GM18868 (cell line): Measurements from ENCODE around the gene DEPDC1B.
"Not testable (repeated sequence)": the region's sequence is repeated elsewhere in the genome, so short reads cannot be mapped to it uniquely, and the experiment has no call there.

ENCODE experiments used
- ATAC-seq: cut with Tn5 transposase; IDR thresholded peaks from one replicate; pipeline ENCODE4 v1.9.1; 2021; ENCODE audit warnings: mild to moderate bottlenecking, moderate library complexity; ENCODE audit not compliant: unreplicated experiment

DEPDC1B gene

GRCh38 chr5:60699609-60700415 is at the start of gene DEPDC1B:
Gene DEPDC1B, minus strand, starts transcription at chr5:60700166. Its CDS starts 73 bp downstream, at chr5:60700093.
- peak; percentile 94 for ATAC-seq

- no peak for ATAC-seq
Measured at GRCh38 chr5:60744682-60745081, 44.7 kb upstream of the DEPDC1B start.

GRCh38 chr5:60743511-60744314 is 43.7 kb upstream of the DEPDC1B start:
- ATAC-seq = no peak

- no peak for ATAC-seq
Measured at GRCh38 chr5:60740322-60740721, 40.4 kb upstream of the DEPDC1B start.

GRCh38 chr5:60738933-60739332 is 39.0 kb upstream of the DEPDC1B start:
- peak; percentile 8 for ATAC-seq

- peak; percentile 93 for ATAC-seq
Measured at GRCh38 chr5:60738461-60738860, 38.5 kb upstream of the DEPDC1B start.

- ATAC-seq = not testable (repeated sequence)
Measured at GRCh38 chr5:60730858-60731257, 30.9 kb upstream of the DEPDC1B start.

GRCh38 chr5:60727033-60727679 is 27.2 kb upstream of the DEPDC1B start:
- no peak for ATAC-seq

GRCh38 chr5:60724126-60724525 is 24.2 kb upstream of the DEPDC1B start:
- no peak for ATAC-seq

- ATAC-seq = no peak
Measured at GRCh38 chr5:60722416-60722815, 22.4 kb upstream of the DEPDC1B start.

- ATAC-seq = no peak
Measured at GRCh38 chr5:60719329-60719728, 19.4 kb upstream of the DEPDC1B start.

- no peak for ATAC-seq
Measured at GRCh38 chr5:60718166-60718892, 18.4 kb upstream of the DEPDC1B start.

- not testable (repeated sequence) for ATAC-seq
Measured at GRCh38 chr5:60715201-60715928, 15.4 kb upstream of the DEPDC1B start.

- no peak for ATAC-seq
Measured at GRCh38 chr5:60712950-60713349, 13.0 kb upstream of the DEPDC1B start.

GRCh38 chr5:60711892-60712291 is 11.9 kb upstream of the DEPDC1B start:
- ATAC-seq = not testable (repeated sequence)

GRCh38 chr5:60710362-60710761 is 10.4 kb upstream of the DEPDC1B start:
- ATAC-seq = no peak

GRCh38 chr5:60705144-60705543 is 5.2 kb upstream of the DEPDC1B start:
- ATAC-seq = no peak

GRCh38 chr5:60703944-60704343 is 4.0 kb upstream of the DEPDC1B start:
- ATAC-seq = no peak

- no peak for ATAC-seq
Measured at GRCh38 chr5:60701321-60701968, 1.5 kb upstream of the DEPDC1B start.

- ATAC-seq = peak; percentile 10
Measured at GRCh38 chr5:60700416-60700757, 421 bp upstream of the DEPDC1B start.
